Hematopoietic multipotent progenitor cell treated with erythropoietin and hydrocortisone succinate and interleukin-3 and kit ligand, for 4 days (in vitro differentiated cells): ENCODE data around the gene MPDU1.
"Not testable (repeated sequence)": the region's sequence is repeated elsewhere in the genome, so short reads cannot be mapped to it uniquely, and the experiment has no call there.

Source experiments
- DNase-seq: peaks from one replicate; pipeline ENCODE4 v3.0.0-alpha.2; 2015

MPDU1 gene

GRCh38 chr17:7615265-7615747 lies 31.7 kb downstream of the MPDU1 start:
- no peak for DNase-seq

GRCh38 chr17:7618608-7619007 lies 35.0 kb downstream of the MPDU1 start:
- DNase-seq, result no peak

GRCh38 chr17:7620835-7621234 lies 37.2 kb downstream of the MPDU1 start:
- DNase-seq, result no peak

GRCh38 chr17:7623661-7624060 lies 40.0 kb downstream of the MPDU1 start:
- no peak for DNase-seq

- not testable (repeated sequence) for DNase-seq
Observed at GRCh38 chr17:7625749-7626148, 42.1 kb downstream of the MPDU1 start.

- DNase-seq, result no peak
Observed at GRCh38 chr17:7626307-7626706, 42.7 kb downstream of the MPDU1 start.

GRCh38 chr17:7626956-7627249 lies 43.3 kb downstream of the MPDU1 start:
- DNase-seq, result no peak

- peak; percentile 97 for DNase-seq
Observed at GRCh38 chr17:7627250-7628121, 43.8 kb downstream of the MPDU1 start, which contains the start of gene SAT2. Gene SAT2, minus strand, starts transcription at chr17:7627821. Its CDS starts 186 bp downstream, at chr17:7627635.

GRCh38 chr17:7629939-7630571 lies 46.4 kb downstream of the MPDU1 start, which contains the start of gene SHBG:
Gene SHBG, plus strand, starts transcription at chr17:7630135. Its CDS starts 38 bp downstream, at chr17:7630173.
- DNase-seq, result no peak

- no peak for DNase-seq
Observed at GRCh38 chr17:7631398-7632380, 48.0 kb downstream of the MPDU1 start.

- DNase-seq, result peak; percentile 88
Observed at GRCh38 chr17:7632492-7632894, 48.8 kb downstream of the MPDU1 start.

GRCh38 chr17:7633093-7633492 lies 49.4 kb downstream of the MPDU1 start:
- DNase-seq, result no peak

GRCh38 chr17:7634384-7634783 lies 50.7 kb downstream of the MPDU1 start:
- peak; percentile 70 for DNase-seq

GRCh38 chr17:7636163-7636562 lies 52.5 kb downstream of the MPDU1 start:
- no peak for DNase-seq
